IMR-90 (cell line): Measurements from ENCODE around the gene TSKU. TPM values are rescaled to one million over a fixed set of nuclear protein-coding genes. Genes with fewer than 3 reads are reported as not detected.

Experiments used
- ATAC-seq: fragments of 200-7000 bp; cut with Tn5 transposase; 2 replicates; pipeline ENCODE4 v1.9.1; 2020; ENCODE audit warnings: low read depth, mild to moderate bottlenecking, moderate library complexity
- BruUV-seq: library from RNA; stranded (reverse); fragments of 400-500 nt; replicated peaks from 2 replicates; lab custom pipeline; 2021; lab: Mats Ljungman, UMichigan
- CTCF ChIA-PET: fragments of 300-600 bp; formaldehyde crosslinking; extraction: SDS; loops from one replicate; lab custom pipeline; 2021; ENCODE audit warnings: antibody characterized with exemption; lab: Yijun Ruan, JAX
- POLR2A ChIA-PET: fragments of 300-600 bp; sonication (Branson Sonifier 250); formaldehyde crosslinking; loops from one replicate; lab custom pipeline; 2022; ENCODE audit warnings: antibody characterized with exemption; ENCODE audit not compliant: unreplicated experiment; lab: Charles Lee
- DNase-seq: peaks from one replicate; pipeline ENCODE4 v3.0.0; 2013
- H2AFZ ChIP-seq: replicated peaks from 2 replicates; pipeline ENCODE3; 2013; ENCODE audit warnings: low read length, mild to moderate bottlenecking; ENCODE audit not compliant: poor library complexity
- H2AK5ac ChIP-seq: 2 replicates; pipeline ENCODE4 v1.6.1; 2013; ENCODE audit warnings: low read depth, low read length, inconsistent platforms
- H2AK9ac ChIP-seq: replicated peaks from 2 replicates; pipeline ENCODE3; 2013; ENCODE audit warnings: mild to moderate bottlenecking, low read depth, low read length, moderate library complexity; ENCODE audit not compliant: poor library complexity
- H2BK120ac ChIP-seq: 2 replicates; pipeline ENCODE4 v1.6.1; 2013; ENCODE audit warnings: low read depth, low read length, inconsistent platforms
- H2BK15ac ChIP-seq: 3 replicates; pipeline ENCODE4 v1.6.1; 2013; ENCODE audit warnings: low read depth, low read length, inconsistent platforms
- H2BK20ac ChIP-seq: 2 replicates; pipeline ENCODE4 v1.6.1; 2013; ENCODE audit warnings: low read depth, mild to moderate bottlenecking, inconsistent platforms, low read length, moderate library complexity
- H2BK5ac ChIP-seq: 2 replicates; pipeline ENCODE4 v1.6.1; 2013; ENCODE audit warnings: mild to moderate bottlenecking, low read depth, low read length, inconsistent platforms; ENCODE audit not compliant: poor library complexity, severe bottlenecking
- H3K14ac ChIP-seq: replicated peaks from 2 replicates; pipeline ENCODE4 v1.6.1; 2013; ENCODE audit warnings: low read depth, low read length, inconsistent platforms
- H3K18ac ChIP-seq: 2 replicates; pipeline ENCODE4 v1.6.1; 2013; ENCODE audit warnings: low read depth, low read length, control low read depth
- H3K23ac ChIP-seq: 2 replicates; pipeline ENCODE4 v1.6.1; 2013; ENCODE audit warnings: low read depth, low read length, inconsistent platforms
- H3K27ac ChIP-seq: 2 replicates; pipeline ENCODE4 v1.5.1; 2013; ENCODE audit warnings: mild to moderate bottlenecking, control low read depth, low read length; ENCODE audit not compliant: insufficient read depth
- H3K27me3 ChIP-seq: 2 replicates; pipeline ENCODE4 v1.6.1; 2013; ENCODE audit warnings: low read length; ENCODE audit not compliant: control insufficient read depth, insufficient read depth
- H3K36me3 ChIP-seq: 2 replicates; pipeline ENCODE4 v1.6.1; 2013; ENCODE audit warnings: low read length, mixed read lengths; ENCODE audit not compliant: control insufficient read depth, insufficient read depth
- H3K4ac ChIP-seq: 2 replicates; pipeline ENCODE4 v1.6.1; 2013; ENCODE audit warnings: low read depth, low read length, inconsistent platforms
- H3K4me1 ChIP-seq: 2 replicates; pipeline ENCODE4 v1.6.1; 2013; ENCODE audit warnings: low read length, mixed read lengths; ENCODE audit not compliant: control insufficient read depth, insufficient read depth
- H3K4me2 ChIP-seq: 2 replicates; pipeline ENCODE4 v1.6.1; 2013; ENCODE audit warnings: low read depth, mild to moderate bottlenecking, control low read depth, low read length, moderate library complexity
- H3K4me3 ChIP-seq: 2 replicates; pipeline ENCODE4 v1.5.1; 2013; ENCODE audit warnings: low read depth, mild to moderate bottlenecking, control low read depth, low read length, moderate library complexity; ENCODE audit not compliant: insufficient read depth
- H3K56ac ChIP-seq: 2 replicates; pipeline ENCODE4 v1.6.1; 2013; ENCODE audit warnings: low read length, inconsistent platforms; ENCODE audit not compliant: insufficient read depth; ENCODE audit errors: extremely low read depth
- H3K79me1 ChIP-seq, 2 experiments: 2 replicates each; pipeline ENCODE4 v1.6.1; 2013; ENCODE audit warnings: low read length in 2 of 2, inconsistent platforms in 1 of 2, low read depth in 1 of 2
- H3K9ac ChIP-seq: 2 replicates; pipeline ENCODE4 v1.6.1; 2013; ENCODE audit warnings: low read depth, low read length, control low read depth
- H3K9me1 ChIP-seq: 2 replicates; pipeline ENCODE4 v1.6.1; 2013; ENCODE audit warnings: low read length, inconsistent platforms; ENCODE audit not compliant: insufficient read depth
- H3K9me3 ChIP-seq: 2 replicates; pipeline ENCODE4 v1.6.1; 2013; ENCODE audit warnings: low read length; ENCODE audit not compliant: control insufficient read depth, insufficient read depth
- H4K20me1 ChIP-seq: 2 replicates; pipeline ENCODE4 v1.6.1; 2013; ENCODE audit warnings: low read length, inconsistent platforms; ENCODE audit not compliant: insufficient read depth
- H4K5ac ChIP-seq: 2 replicates; pipeline ENCODE4 v1.6.1; 2013; ENCODE audit warnings: mild to moderate bottlenecking, low read depth, low read length, control low read depth
- H4K8ac ChIP-seq, 2 experiments: 2 replicates each; pipeline ENCODE4 v1.6.1; 2013; ENCODE audit warnings: low read depth in 2 of 2, low read length in 2 of 2, control low read depth in 1 of 2, inconsistent platforms in 1 of 2
- H4K91ac ChIP-seq: 2 replicates; pipeline ENCODE4 v1.6.1; 2013; ENCODE audit warnings: low read depth, low read length, inconsistent platforms; ENCODE audit not compliant: insufficient read depth
- BHLHE40 ChIP-seq: fragments of 150-350 bp; IDR thresholded peaks from 2 replicates; pipeline ENCODE4 v1.6.1; 2016; ENCODE audit warnings: mild to moderate bottlenecking, low read depth, low read length
- CEBPB ChIP-seq: IDR thresholded peaks from 2 replicates; pipeline ENCODE4 v1.6.1; 2012; ENCODE audit warnings: low read depth, low read length, improper control_type of control experiment
- CTCF ChIP-seq: conservative IDR thresholded peaks from 2 replicates; pipeline ENCODE4 v1.5.1; 2012; ENCODE audit warnings: mild to moderate bottlenecking, low read depth, low read length, improper control_type of control experiment
- ELK1 ChIP-seq: fragments of 150-350 bp; IDR thresholded peaks from 2 replicates; pipeline ENCODE4 v1.6.1; 2016; ENCODE audit warnings: low read depth, mild to moderate bottlenecking, low read length, moderate library complexity, borderline replicate concordance
- MAFK ChIP-seq: IDR thresholded peaks from 2 replicates; pipeline ENCODE4 v1.6.1; 2012; ENCODE audit warnings: low read depth, low read length, improper control_type of control experiment
- MAZ ChIP-seq: IDR thresholded peaks from 2 replicates; pipeline ENCODE4 v1.6.1; 2012; ENCODE audit warnings: low read depth, mild to moderate bottlenecking, low read length, improper control_type of control experiment, moderate library complexity, borderline replicate concordance
- NFE2L2 ChIP-seq: fragments of 150-350 bp; IDR thresholded peaks from 2 replicates; pipeline ENCODE4 v1.6.1; 2016; ENCODE audit warnings: low read depth, mild to moderate bottlenecking, low read length
- RCOR1 ChIP-seq: IDR thresholded peaks from 2 replicates; pipeline ENCODE4 v1.6.1; 2012; ENCODE audit warnings: mild to moderate bottlenecking, low read length, improper control_type of control experiment; ENCODE audit not compliant: insufficient replicate concordance
- RFX5 ChIP-seq: IDR thresholded peaks from 2 replicates; pipeline ENCODE4 v1.8.0; 2012; ENCODE audit warnings: low read depth, mild to moderate bottlenecking, low read length, moderate library complexity
- SMC3 ChIP-seq: fragments of 150-350 bp; IDR thresholded peaks from 2 replicates; pipeline ENCODE4 v1.6.1; 2016; ENCODE audit warnings: low read depth, mild to moderate bottlenecking, antibody characterized with exemption, low read length, moderate library complexity
- WGBS, 2 experiments: methylation state at CpG; one replicate each; pipeline versions ENCODE4 v1.1.5 to v1.1.7; 2013; ENCODE audit warnings: missing lambda C conversion rate in 2 of 2; ENCODE audit not compliant: insufficient read length in 1 of 2; ENCODE audit errors: extremely low coverage in 2 of 2; 5-methylcytosine and 5-hydroxymethylcytosine counted together
- dilution Hi-C: fragments of 300-500 bp; cut with HindIII; formaldehyde crosslinking; loops from one replicate; pipeline ENCODE4 v1.14.3; 2018; ENCODE audit warnings: low sequenced_read_pairs; ENCODE audit not compliant: unreplicated experiment
- in situ Hi-C: fragments of 300-500 bp; cut with MboI; formaldehyde crosslinking; loops from 3 replicates; pipeline ENCODE4 v1.14.3; 2019; ENCODE audit warnings: low sequenced_read_pairs, inconsistent platforms, mixed read lengths
- intact Hi-C: fragments of 100-400 bp; cut with micrococcal nuclease; formaldehyde crosslinking; loops from 2 replicates; pipeline ENCODE4 v1.10.0; 2022
- polyA plus RNA-seq, 3 experiments: library from polyadenylated mRNA; depleted of rRNA; stranded (reverse); fragments of >200 nt; gene quantifications; 2 replicates each; pipeline ENCODE4 v1.2.3, GENCODE V29; 2012; ENCODE audit warnings: low replicate concordance in 1 of 3
- total RNA-seq: library from RNA; depleted of rRNA; stranded (reverse); fragments of >200 nt; gene quantifications from 2 replicates; pipeline ENCODE4 v1.2.3, GENCODE V29; 2012

TSKU gene
- total and polyA plus RNA-seq, 2 of the 4 experiments (the other 2 are of a cell fraction): 6.8 to 26.6 TPM

- no peaks in the 10 kb centered on the region for H3K9me1 ChIP-seq
- H2AK9ac ChIP-seq: no peak overlapping the region
- no peak overlapping the region for H4K91ac ChIP-seq
- no peak overlapping the region for H3K4ac ChIP-seq
- no peak overlapping the region for H2AK5ac ChIP-seq
- intact Hi-C loops: no loop called here
- BruUV-seq: no TSS peak
- ATAC-seq (no peak), DNase-seq (no peak)
- H2BK120ac ChIP-seq: no peak overlapping the region
- POLR2A ChIA-PET: no interaction called here
- H3K4me1 ChIP-seq: peaks cover 19% of the 10 kb centered on the region
- H2BK5ac ChIP-seq: no peak overlapping the region
- no peak overlapping the region for H3K18ac ChIP-seq
- H3K23ac ChIP-seq: no peak overlapping the region
- CTCF ChIA-PET: no interaction called here
- H3K79me1 ChIP-seq: peaks cover 0 to 4% of the 10 kb centered on the region in 2 experiments; a peak in 2 of 4 replicates
- H2AFZ ChIP-seq: no peak overlapping the region
- no peak overlapping the region for H4K5ac ChIP-seq
- no peaks in the 10 kb centered on the region for H3K36me3 ChIP-seq
- H3K27ac ChIP-seq: no peak overlapping the region
- H3K9me3 ChIP-seq: peaks cover 7% of the 10 kb centered on the region
- H3K27me3 ChIP-seq: peaks cover 10% of the 10 kb centered on the region; the same call in 1 of the 2 replicates
- no peak overlapping the region for H3K4me2 ChIP-seq
- no peak overlapping the region for H2BK15ac ChIP-seq
- no peak overlapping the region for H3K14ac ChIP-seq
- no peak overlapping the region for H3K56ac ChIP-seq
- dilution Hi-C loops: no loop called here
- in situ Hi-C loops: no loop called here
- H3K4me3 ChIP-seq: no peak overlapping the region
- no peak overlapping the region for H4K8ac ChIP-seq
- no peak overlapping the region for H3K9ac ChIP-seq
- 86% methylated on average over 1 of the region's 3 CpGs; no CpG with 5 or more reads in 1 of the 2 experiments for WGBS, 2 experiments
- no peak overlapping the region for H2BK20ac ChIP-seq
- H4K20me1 ChIP-seq: no peaks in the 10 kb centered on the region
- no peak for TF ChIP-seq RCOR1
- no peak for TF ChIP-seq CTCF
- TF ChIP-seq ELK1: no peak
- TF ChIP-seq NFE2L2: no peak
- TF ChIP-seq MAZ: no peak
- no peak for TF ChIP-seq CEBPB
- no peak for TF ChIP-seq SMC3
- TF ChIP-seq MAFK: no peak
- TF ChIP-seq BHLHE40: no peak
- no peak for TF ChIP-seq RFX5
Observed at GRCh38 chr11:76778874-76779273, 4.3 kb upstream of the TSKU start.
